WTC11 (cell line): ENCODE measurements around the gene PPARD. TPM values are rescaled to one million over a fixed set of nuclear protein-coding genes. Genes with fewer than 3 reads are reported as not detected.

ENCODE experiments used
- ATAC-seq: fragments of 200-7000 bp; cut with Tn5 transposase; 2 replicates; pipeline ENCODE4 v1.10.0; 2021; ENCODE audit warnings: mild to moderate bottlenecking, moderate library complexity
- CTCF ChIA-PET: fragments of 300-600 bp; sonication (Branson Sonifier 250); formaldehyde crosslinking; loops from one replicate; lab custom pipeline; 2021; ENCODE audit warnings: antibody characterized with exemption; lab: Charles Lee
- POLR2A ChIA-PET: fragments of 350-600 bp; sonication (Branson Sonifier 250); formaldehyde crosslinking; loops from one replicate; lab custom pipeline; 2021; ENCODE audit warnings: antibody characterized with exemption; lab: Charles Lee
- DNase-seq: peaks from one replicate; pipeline ENCODE4 v3.0.0; 2021; ENCODE audit warnings: low spot score
- H3K27ac Mint-ChIP-seq: 2 replicates; pipeline ENCODE4 v1.8.0; 2021; ENCODE audit warnings: mixed read lengths
- H3K27me3 Mint-ChIP-seq: 2 replicates; pipeline ENCODE4 v1.8.0; 2021; ENCODE audit warnings: low read depth, mild to moderate bottlenecking, moderate library complexity, mixed read lengths
- H3K36me3 Mint-ChIP-seq: 2 replicates; pipeline ENCODE4 v1.8.0; 2021; ENCODE audit warnings: mixed read lengths
- H3K4me1 Mint-ChIP-seq: 2 replicates; pipeline ENCODE4 v1.8.0; 2022; ENCODE audit warnings: mixed read lengths
- H3K4me3 Mint-ChIP-seq: 2 replicates; pipeline ENCODE4 v1.8.0; 2021; ENCODE audit warnings: mild to moderate bottlenecking, moderate library complexity, mixed read lengths
- H3K9me3 Mint-ChIP-seq: 2 replicates; pipeline ENCODE4 v1.8.0; 2021; ENCODE audit warnings: mixed read lengths
- CBFB ChIP-seq: sonication (generic); formaldehyde crosslinking; IDR thresholded peaks from 2 replicates; pipeline ENCODE4 v1.8.1; 2022; ENCODE audit warnings: mild to moderate bottlenecking, low read depth, missing genetic modification reagents
- EMX1 ChIP-seq: fragments of 250-450 bp; sonication (Bioruptor Pico); IDR thresholded peaks from 2 replicates; pipeline ENCODE4 v1.8.0; 2021; ENCODE audit warnings: mild to moderate bottlenecking
- FOXK1 ChIP-seq: sonication (generic); formaldehyde crosslinking; IDR thresholded peaks from 2 replicates; pipeline ENCODE4 v1.8.0; 2022; ENCODE audit warnings: mild to moderate bottlenecking, moderate library complexity, missing genetic modification reagents
- GRHL2 ChIP-seq: fragments of 250-450 bp; sonication (Bioruptor Pico); IDR thresholded peaks from 2 replicates; pipeline ENCODE4 v1.8.0; 2022; ENCODE audit warnings: mild to moderate bottlenecking, moderate library complexity; ENCODE audit not compliant: insufficient replicate concordance, severe bottlenecking
- GTF2I ChIP-seq: fragments of 250-450 bp; sonication (Bioruptor Pico); conservative IDR thresholded peaks from 2 replicates; pipeline ENCODE4 v1.4.0; 2021; ENCODE audit warnings: mild to moderate bottlenecking
- HMGA2 ChIP-seq: fragments of 250-450 bp; sonication (Bioruptor Pico); IDR thresholded peaks from 2 replicates; pipeline ENCODE4 v1.4.0; 2021; ENCODE audit warnings: mild to moderate bottlenecking, moderate library complexity
- IRF2 ChIP-seq: sonication (generic); formaldehyde crosslinking; IDR thresholded peaks from 2 replicates; pipeline ENCODE4 v1.8.0; 2022; ENCODE audit warnings: low read depth, missing genetic modification reagents, borderline replicate concordance
- MYBL2 ChIP-seq: sonication (generic); formaldehyde crosslinking; IDR thresholded peaks from 2 replicates; pipeline ENCODE4 v1.8.1; 2023; ENCODE audit warnings: mild to moderate bottlenecking, moderate library complexity, missing genetic modification reagents
- NFATC4 ChIP-seq: fragments of 250-450 bp; sonication (Bioruptor Pico); IDR thresholded peaks from 2 replicates; pipeline ENCODE4 v1.9.0; 2021; ENCODE audit warnings: mild to moderate bottlenecking
- NFYB ChIP-seq: sonication (generic); formaldehyde crosslinking; conservative IDR thresholded peaks from 2 replicates; pipeline ENCODE4 v1.8.0; 2022; ENCODE audit warnings: low read depth, missing genetic modification reagents
- NR3C1 ChIP-seq: sonication (generic); formaldehyde crosslinking; conservative IDR thresholded peaks from 2 replicates; pipeline ENCODE4 v1.8.1; 2023; ENCODE audit warnings: low read depth, mild to moderate bottlenecking, missing genetic modification reagents
- PRRX2 ChIP-seq: fragments of 250-450 bp; sonication (Bioruptor Pico); IDR thresholded peaks from 2 replicates; pipeline ENCODE4 v1.8.0; 2021; ENCODE audit warnings: mild to moderate bottlenecking
- SP1 ChIP-seq: sonication (generic); formaldehyde crosslinking; conservative IDR thresholded peaks from 2 replicates; pipeline ENCODE4 v1.8.1; 2022; ENCODE audit warnings: missing genetic modification reagents
- TEAD1 ChIP-seq: sonication (generic); formaldehyde crosslinking; IDR thresholded peaks from 2 replicates; pipeline ENCODE4 v1.8.0; 2022; ENCODE audit warnings: mild to moderate bottlenecking, missing genetic modification reagents
- ZBTB21 ChIP-seq: sonication (generic); formaldehyde crosslinking; IDR thresholded peaks from 2 replicates; pipeline ENCODE4 v1.8.1; 2023; ENCODE audit warnings: mild to moderate bottlenecking, missing genetic modification reagents, borderline replicate concordance
- ZNF219 ChIP-seq: sonication (generic); formaldehyde crosslinking; IDR thresholded peaks from 2 replicates; pipeline ENCODE4 v1.8.0; 2023; ENCODE audit warnings: missing genetic modification reagents, mild to moderate bottlenecking, borderline replicate concordance
- ZNF232 ChIP-seq: sonication (generic); formaldehyde crosslinking; IDR thresholded peaks from 2 replicates; pipeline ENCODE4 v1.8.0; 2022; ENCODE audit warnings: mild to moderate bottlenecking, missing genetic modification reagents
- ZNF263 ChIP-seq: sonication (generic); formaldehyde crosslinking; IDR thresholded peaks from 2 replicates; pipeline ENCODE4 v1.8.1; 2022; ENCODE audit warnings: low read depth, mild to moderate bottlenecking, moderate library complexity, missing genetic modification reagents
- ZNF416 ChIP-seq: fragments of 250-450 bp; sonication (Bioruptor Pico); IDR thresholded peaks from 2 replicates; pipeline ENCODE4 v1.9.0; 2021; ENCODE audit warnings: mild to moderate bottlenecking, inconsistent platforms
- total RNA-seq: library from RNA; stranded (reverse); gene quantifications from 3 replicates; pipeline ENCODE4 v1.2.3, GENCODE V29; 2021
- TF ChIP-seq, protein P1 (sequence below): sonication (generic); formaldehyde crosslinking; conservative IDR thresholded peaks from 2 replicates; pipeline ENCODE4 v1.8.1; 2022; ENCODE audit warnings: mild to moderate bottlenecking, missing genetic modification reagents
- TF ChIP-seq, protein P2 (sequence below): sonication (generic); formaldehyde crosslinking; IDR thresholded peaks from 2 replicates; pipeline ENCODE4 v1.8.1; 2023; ENCODE audit warnings: mild to moderate bottlenecking, missing genetic modification reagents
- TF ChIP-seq, protein P3 (sequence below): sonication (generic); formaldehyde crosslinking; IDR thresholded peaks from 2 replicates; pipeline ENCODE4 v1.8.1; 2022; ENCODE audit warnings: low read depth, missing genetic modification reagents, borderline replicate concordance
- TF ChIP-seq, protein P4 (sequence below): sonication (generic); formaldehyde crosslinking; IDR thresholded peaks from 2 replicates; pipeline ENCODE4 v1.8.0; 2023; ENCODE audit warnings: missing genetic modification reagents
- TF ChIP-seq, protein P5 (sequence below): sonication (generic); formaldehyde crosslinking; IDR thresholded peaks from 2 replicates; pipeline ENCODE4 v1.8.0; 2022; ENCODE audit warnings: mild to moderate bottlenecking, missing genetic modification reagents
- TF ChIP-seq, protein P6 (sequence below): sonication (generic); formaldehyde crosslinking; IDR thresholded peaks from 2 replicates; pipeline ENCODE4 v1.8.0; 2023; ENCODE audit warnings: mild to moderate bottlenecking, missing genetic modification reagents
- TF ChIP-seq, protein P7 (sequence below): sonication (generic); formaldehyde crosslinking; IDR thresholded peaks from 2 replicates; pipeline ENCODE4 v1.8.1; 2023; ENCODE audit warnings: mild to moderate bottlenecking, missing genetic modification reagents, moderate library complexity
- TF ChIP-seq, protein P8 (sequence below): sonication (generic); formaldehyde crosslinking; IDR thresholded peaks from 2 replicates; pipeline ENCODE4 v1.8.1; 2023; ENCODE audit warnings: mild to moderate bottlenecking, moderate library complexity, missing genetic modification reagents

PPARD gene
- total RNA-seq, 1 experiment from 2014 or later = 14.7 TPM

DNA sequence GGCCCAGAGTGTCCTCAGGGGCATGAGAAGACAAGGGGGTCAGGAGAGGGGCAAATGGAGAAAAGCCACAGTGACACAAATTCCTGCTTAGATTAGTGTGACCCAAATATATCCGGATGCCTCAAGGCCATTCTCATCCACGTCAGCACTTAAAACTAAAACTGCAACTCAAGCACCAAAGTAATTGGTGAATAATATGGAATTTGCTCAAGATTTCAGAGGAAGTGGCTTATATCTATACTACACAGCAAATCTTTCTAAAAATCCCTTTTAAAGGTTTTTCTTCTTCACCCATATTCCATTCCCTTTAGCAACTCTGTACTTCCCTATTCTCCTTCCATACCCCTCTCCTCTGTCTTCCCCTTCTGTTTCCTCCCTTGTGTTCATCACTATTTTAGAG lies 29.6 kb upstream of the PPARD start:
- H3K9me3 Mint-ChIP-seq = no peaks in the 10 kb centered on the region

DNA sequence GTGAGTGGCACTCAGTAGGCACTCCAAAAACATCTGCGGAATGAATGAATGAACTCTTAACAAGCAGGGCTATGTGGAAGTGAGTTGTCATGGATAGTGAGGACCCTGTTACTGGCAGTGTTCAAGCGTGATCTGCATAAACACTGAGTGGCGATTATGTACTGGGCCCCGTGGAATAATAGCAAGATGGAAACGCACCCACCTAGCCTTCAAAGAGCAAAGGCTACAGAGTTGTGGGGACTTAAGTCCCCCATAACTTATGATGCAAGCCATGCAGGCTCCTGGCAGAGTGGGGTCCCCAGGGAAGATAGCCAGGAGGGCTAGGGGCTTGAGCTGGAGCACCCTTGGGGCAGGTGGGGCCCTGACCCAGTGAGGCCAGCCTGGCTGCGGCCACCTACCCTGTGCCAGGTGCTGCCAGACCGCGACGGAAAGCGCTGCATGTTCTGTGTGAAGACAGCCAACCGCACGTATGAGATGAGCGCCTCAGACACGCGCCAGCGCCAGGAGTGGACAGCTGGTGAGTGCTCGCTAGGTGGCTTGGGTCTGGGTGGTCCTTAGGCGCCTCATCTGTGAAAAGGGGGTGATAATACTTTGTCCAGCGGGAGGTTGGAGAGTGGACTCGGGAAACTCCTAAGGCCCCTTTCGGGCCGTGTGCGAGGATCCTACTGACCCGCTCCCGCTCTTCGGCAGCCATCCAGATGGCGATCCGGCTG lies 24.7 kb upstream of the PPARD start:
- Mint-ChIP-seq H3K27ac (no peak overlapping the region), H3K27me3 (peaks cover 25% of the 10 kb centered on the region), H3K36me3 (peaks cover 3% of the 10 kb centered on the region; the same call in 1 of the 2 replicates), H3K9me3 (no peaks in the 10 kb centered on the region), H3K4me3 (peak overlapping the region; percentile 86), H3K4me1 (peaks cover 19% of the 10 kb centered on the region)
- POLR2A ChIA-PET = interaction anchor here (0.7 to 1.6 kb wide), 8 partner anchors 10 to 179 kb away, joined by 3 to 7 read pairs (median 4); partner anchors contain the start of genes FANCE and TEAD3
- ATAC-seq (peak; percentile 3; the same call in 1 of the 2 replicates), DNase-seq (no peak)
- CTCF ChIA-PET = interaction anchor here (0.5 to 3.5 kb wide), 20 partner anchors 10 to 235 kb away, joined by 3 to 23 read pairs (median 6); partner anchors contain the start of genes PPARD and RPL10A
- TF ChIP-seq NR3C1 = 0 out of 2 replicates have a peak, but pooled peaks have one; percentile 11
- TF ChIP-seq, protein P1, sequence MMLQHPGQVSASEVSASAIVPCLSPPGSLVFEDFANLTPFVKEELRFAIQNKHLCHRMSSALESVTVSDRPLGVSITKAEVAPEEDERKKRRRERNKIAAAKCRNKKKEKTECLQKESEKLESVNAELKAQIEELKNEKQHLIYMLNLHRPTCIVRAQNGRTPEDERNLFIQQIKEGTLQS (CRISPR knock-in tag) = no peak
- TF ChIP-seq, protein P2, sequence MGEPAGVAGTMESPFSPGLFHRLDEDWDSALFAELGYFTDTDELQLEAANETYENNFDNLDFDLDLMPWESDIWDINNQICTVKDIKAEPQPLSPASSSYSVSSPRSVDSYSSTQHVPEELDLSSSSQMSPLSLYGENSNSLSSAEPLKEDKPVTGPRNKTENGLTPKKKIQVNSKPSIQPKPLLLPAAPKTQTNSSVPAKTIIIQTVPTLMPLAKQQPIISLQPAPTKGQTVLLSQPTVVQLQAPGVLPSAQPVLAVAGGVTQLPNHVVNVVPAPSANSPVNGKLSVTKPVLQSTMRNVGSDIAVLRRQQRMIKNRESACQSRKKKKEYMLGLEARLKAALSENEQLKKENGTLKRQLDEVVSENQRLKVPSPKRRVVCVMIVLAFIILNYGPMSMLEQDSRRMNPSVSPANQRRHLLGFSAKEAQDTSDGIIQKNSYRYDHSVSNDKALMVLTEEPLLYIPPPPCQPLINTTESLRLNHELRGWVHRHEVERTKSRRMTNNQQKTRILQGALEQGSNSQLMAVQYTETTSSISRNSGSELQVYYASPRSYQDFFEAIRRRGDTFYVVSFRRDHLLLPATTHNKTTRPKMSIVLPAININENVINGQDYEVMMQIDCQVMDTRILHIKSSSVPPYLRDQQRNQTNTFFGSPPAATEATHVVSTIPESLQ = no peak
- TF ChIP-seq EMX1 = no peak
- TF ChIP-seq SP1 (CRISPR knock-in tag) = no peak
- 0 out of 2 replicates have a peak, but pooled peaks have one; percentile 12 for TF ChIP-seq ZBTB21 (CRISPR knock-in tag)
- TF ChIP-seq MYBL2 (CRISPR knock-in tag) = no peak
- TF ChIP-seq, protein P3, sequence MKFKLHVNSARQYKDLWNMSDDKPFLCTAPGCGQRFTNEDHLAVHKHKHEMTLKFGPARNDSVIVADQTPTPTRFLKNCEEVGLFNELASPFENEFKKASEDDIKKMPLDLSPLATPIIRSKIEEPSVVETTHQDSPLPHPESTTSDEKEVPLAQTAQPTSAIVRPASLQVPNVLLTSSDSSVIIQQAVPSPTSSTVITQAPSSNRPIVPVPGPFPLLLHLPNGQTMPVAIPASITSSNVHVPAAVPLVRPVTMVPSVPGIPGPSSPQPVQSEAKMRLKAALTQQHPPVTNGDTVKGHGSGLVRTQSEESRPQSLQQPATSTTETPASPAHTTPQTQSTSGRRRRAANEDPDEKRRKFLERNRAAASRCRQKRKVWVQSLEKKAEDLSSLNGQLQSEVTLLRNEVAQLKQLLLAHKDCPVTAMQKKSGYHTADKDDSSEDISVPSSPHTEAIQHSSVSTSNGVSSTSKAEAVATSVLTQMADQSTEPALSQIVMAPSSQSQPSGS (CRISPR knock-in tag) = 0 out of 2 replicates have a peak, but pooled peaks have one; percentile 46
- no peak for TF ChIP-seq CBFB
- TF ChIP-seq, protein P4, sequence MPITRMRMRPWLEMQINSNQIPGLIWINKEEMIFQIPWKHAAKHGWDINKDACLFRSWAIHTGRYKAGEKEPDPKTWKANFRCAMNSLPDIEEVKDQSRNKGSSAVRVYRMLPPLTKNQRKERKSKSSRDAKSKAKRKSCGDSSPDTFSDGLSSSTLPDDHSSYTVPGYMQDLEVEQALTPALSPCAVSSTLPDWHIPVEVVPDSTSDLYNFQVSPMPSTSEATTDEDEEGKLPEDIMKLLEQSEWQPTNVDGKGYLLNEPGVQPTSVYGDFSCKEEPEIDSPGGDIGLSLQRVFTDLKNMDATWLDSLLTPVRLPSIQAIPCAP (CRISPR knock-in tag) = no peak

More for the DNA sequence above, 29.6 kb upstream of the PPARD start:
- no peak for DNase-seq
- Mint-ChIP-seq H3K27me3 (peaks cover 21% of the 10 kb centered on the region), H3K27ac (no peak overlapping the region), H3K36me3 (no peaks in the 10 kb centered on the region), H3K4me1 (peaks cover 8% of the 10 kb centered on the region), H3K4me3 (no peak overlapping the region)
- TF ChIP-seq, protein P5, sequence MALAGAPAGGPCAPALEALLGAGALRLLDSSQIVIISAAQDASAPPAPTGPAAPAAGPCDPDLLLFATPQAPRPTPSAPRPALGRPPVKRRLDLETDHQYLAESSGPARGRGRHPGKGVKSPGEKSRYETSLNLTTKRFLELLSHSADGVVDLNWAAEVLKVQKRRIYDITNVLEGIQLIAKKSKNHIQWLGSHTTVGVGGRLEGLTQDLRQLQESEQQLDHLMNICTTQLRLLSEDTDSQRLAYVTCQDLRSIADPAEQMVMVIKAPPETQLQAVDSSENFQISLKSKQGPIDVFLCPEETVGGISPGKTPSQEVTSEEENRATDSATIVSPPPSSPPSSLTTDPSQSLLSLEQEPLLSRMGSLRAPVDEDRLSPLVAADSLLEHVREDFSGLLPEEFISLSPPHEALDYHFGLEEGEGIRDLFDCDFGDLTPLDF (CRISPR knock-in tag) = no peak
- no peak for TF ChIP-seq SP1 (CRISPR knock-in tag)
- TF ChIP-seq ZNF219 (CRISPR knock-in tag) = no peak
- no peak for TF ChIP-seq FOXK1 (CRISPR knock-in tag)
- no peak for TF ChIP-seq NR3C1
- no peak for TF ChIP-seq ZNF416
- no peak for TF ChIP-seq HMGA2
- no peak for TF ChIP-seq NFATC4 (CRISPR knock-in tag)
- no peak for TF ChIP-seq GTF2I (CRISPR knock-in tag)
- no peak for TF ChIP-seq PRRX2 (CRISPR knock-in tag)
- TF ChIP-seq TEAD1 (CRISPR knock-in tag) = no peak
- TF ChIP-seq, protein P6, sequence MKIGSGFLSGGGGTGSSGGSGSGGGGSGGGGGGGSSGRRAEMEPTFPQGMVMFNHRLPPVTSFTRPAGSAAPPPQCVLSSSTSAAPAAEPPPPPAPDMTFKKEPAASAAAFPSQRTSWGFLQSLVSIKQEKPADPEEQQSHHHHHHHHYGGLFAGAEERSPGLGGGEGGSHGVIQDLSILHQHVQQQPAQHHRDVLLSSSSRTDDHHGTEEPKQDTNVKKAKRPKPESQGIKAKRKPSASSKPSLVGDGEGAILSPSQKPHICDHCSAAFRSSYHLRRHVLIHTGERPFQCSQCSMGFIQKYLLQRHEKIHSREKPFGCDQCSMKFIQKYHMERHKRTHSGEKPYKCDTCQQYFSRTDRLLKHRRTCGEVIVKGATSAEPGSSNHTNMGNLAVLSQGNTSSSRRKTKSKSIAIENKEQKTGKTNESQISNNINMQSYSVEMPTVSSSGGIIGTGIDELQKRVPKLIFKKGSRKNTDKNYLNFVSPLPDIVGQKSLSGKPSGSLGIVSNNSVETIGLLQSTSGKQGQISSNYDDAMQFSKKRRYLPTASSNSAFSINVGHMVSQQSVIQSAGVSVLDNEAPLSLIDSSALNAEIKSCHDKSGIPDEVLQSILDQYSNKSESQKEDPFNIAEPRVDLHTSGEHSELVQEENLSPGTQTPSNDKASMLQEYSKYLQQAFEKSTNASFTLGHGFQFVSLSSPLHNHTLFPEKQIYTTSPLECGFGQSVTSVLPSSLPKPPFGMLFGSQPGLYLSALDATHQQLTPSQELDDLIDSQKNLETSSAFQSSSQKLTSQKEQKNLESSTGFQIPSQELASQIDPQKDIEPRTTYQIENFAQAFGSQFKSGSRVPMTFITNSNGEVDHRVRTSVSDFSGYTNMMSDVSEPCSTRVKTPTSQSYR (CRISPR knock-in tag) = no peak
- TF ChIP-seq, protein P7, sequence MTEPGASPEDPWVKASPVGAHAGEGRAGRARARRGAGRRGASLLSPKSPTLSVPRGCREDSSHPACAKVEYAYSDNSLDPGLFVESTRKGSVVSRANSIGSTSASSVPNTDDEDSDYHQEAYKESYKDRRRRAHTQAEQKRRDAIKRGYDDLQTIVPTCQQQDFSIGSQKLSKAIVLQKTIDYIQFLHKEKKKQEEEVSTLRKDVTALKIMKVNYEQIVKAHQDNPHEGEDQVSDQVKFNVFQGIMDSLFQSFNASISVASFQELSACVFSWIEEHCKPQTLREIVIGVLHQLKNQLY (CRISPR knock-in tag) = no peak
- no peak for TF ChIP-seq ZNF263 (CRISPR knock-in tag)
- TF ChIP-seq NFYB = no peak
- no peak for TF ChIP-seq ZNF232 (CRISPR knock-in tag)
- no peak for TF ChIP-seq IRF2 (CRISPR knock-in tag)
- no peak for TF ChIP-seq GRHL2 (CRISPR knock-in tag)
- TF ChIP-seq, protein P8, sequence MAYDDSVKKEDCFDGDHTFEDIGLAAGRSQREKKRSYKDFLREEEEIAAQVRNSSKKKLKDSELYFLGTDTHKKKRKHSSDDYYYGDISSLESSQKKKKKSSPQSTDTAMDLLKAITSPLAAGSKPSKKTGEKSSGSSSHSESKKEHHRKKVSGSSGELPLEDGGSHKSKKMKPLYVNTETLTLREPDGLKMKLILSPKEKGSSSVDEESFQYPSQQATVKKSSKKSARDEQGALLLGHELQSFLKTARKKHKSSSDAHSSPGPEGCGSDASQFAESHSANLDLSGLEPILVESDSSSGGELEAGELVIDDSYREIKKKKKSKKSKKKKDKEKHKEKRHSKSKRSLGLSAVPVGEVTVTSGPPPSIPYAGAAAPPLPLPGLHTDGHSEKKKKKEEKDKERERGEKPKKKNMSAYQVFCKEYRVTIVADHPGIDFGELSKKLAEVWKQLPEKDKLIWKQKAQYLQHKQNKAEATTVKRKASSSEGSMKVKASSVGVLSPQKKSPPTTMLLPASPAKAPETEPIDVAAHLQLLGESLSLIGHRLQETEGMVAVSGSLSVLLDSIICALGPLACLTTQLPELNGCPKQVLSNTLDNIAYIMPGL = no peak
- TF ChIP-seq EMX1 = no peak
- no peak for ATAC-seq
- ChIA-PET POLR2A (no interaction called here), CTCF (interaction anchor here (0.6 to 2.0 kb wide), 5 partner anchors 10 to 137 kb away, joined by 3 to 9 read pairs (median 6); partner anchors contain the start of genes DEF6 and PPARD)
